Testis (tissue), 2 donors: Measurements from ENCODE around the gene CTDP1.

ENCODE experiments used
- POLR2A ChIP-seq: fragments of 450-650 bp; IDR thresholded peaks from one replicate; pipeline ENCODE4 v1.6.1; 2017; ENCODE audit warnings: antibody characterized with exemption, mild to moderate bottlenecking, moderate library complexity
- TF ChIP-seq, protein P1 (sequence below), 3 experiments: fragments of 450-650 bp in 2 of 3; fragments of 200-600 bp in 1 of 3; sonication (generic) in 1 of 3; IDR thresholded peaks; one replicate each; pipeline ENCODE4 v1.5.1; 2016 to 2019; ENCODE audit warnings: antibody characterized with exemption in 3 of 3, mild to moderate bottlenecking in 2 of 3, moderate library complexity in 1 of 3

DNA sequence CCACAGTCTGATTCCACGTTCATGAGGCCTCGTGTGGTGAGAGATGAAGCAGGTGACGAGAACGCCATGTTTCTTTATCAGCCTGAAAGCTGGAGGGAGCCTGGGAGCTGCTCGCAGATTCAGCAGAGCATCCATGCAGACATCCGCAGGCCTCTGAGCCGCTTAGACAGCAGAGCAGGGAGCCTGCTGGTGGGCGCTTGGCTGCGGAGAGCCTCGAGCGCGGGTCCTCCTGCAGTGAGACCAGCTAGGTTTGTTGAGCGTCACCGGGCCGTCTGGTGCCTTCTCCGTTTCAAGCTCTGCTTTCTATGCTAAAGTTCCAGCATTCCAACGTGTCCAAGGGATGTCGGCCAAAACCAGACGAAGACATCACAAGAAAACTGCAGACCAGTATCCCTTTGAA is 27.6 kb downstream of the CTDP1 start:
- TF ChIP-seq, protein P1, sequence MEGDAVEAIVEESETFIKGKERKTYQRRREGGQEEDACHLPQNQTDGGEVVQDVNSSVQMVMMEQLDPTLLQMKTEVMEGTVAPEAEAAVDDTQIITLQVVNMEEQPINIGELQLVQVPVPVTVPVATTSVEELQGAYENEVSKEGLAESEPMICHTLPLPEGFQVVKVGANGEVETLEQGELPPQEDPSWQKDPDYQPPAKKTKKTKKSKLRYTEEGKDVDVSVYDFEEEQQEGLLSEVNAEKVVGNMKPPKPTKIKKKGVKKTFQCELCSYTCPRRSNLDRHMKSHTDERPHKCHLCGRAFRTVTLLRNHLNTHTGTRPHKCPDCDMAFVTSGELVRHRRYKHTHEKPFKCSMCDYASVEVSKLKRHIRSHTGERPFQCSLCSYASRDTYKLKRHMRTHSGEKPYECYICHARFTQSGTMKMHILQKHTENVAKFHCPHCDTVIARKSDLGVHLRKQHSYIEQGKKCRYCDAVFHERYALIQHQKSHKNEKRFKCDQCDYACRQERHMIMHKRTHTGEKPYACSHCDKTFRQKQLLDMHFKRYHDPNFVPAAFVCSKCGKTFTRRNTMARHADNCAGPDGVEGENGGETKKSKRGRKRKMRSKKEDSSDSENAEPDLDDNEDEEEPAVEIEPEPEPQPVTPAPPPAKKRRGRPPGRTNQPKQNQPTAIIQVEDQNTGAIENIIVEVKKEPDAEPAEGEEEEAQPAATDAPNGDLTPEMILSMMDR (IDR thresholded peaks at IDR 0.05) = no peak
- TF ChIP-seq POLR2A = no peak
